WTC11 (cell line): ENCODE measurements around the gene GEMIN8. TPM values are rescaled to one million over a fixed set of nuclear protein-coding genes. Genes with fewer than 3 reads are reported as not detected.

Experiments used
- ATAC-seq: fragments of 200-7000 bp; cut with Tn5 transposase; 2 replicates; pipeline ENCODE4 v1.10.0; 2021; ENCODE audit warnings: mild to moderate bottlenecking, moderate library complexity
- Bru-seq: library from RNA; stranded (reverse); fragments of 400-500 nt; gene quantifications from one replicate; lab custom pipeline; 2021; lab: Mats Ljungman, UMichigan
- CTCF ChIA-PET: fragments of 300-600 bp; sonication (Branson Sonifier 250); formaldehyde crosslinking; loops from one replicate; lab custom pipeline; 2021; ENCODE audit warnings: antibody characterized with exemption; lab: Charles Lee
- POLR2A ChIA-PET: fragments of 350-600 bp; sonication (Branson Sonifier 250); formaldehyde crosslinking; loops from one replicate; lab custom pipeline; 2021; ENCODE audit warnings: antibody characterized with exemption; lab: Charles Lee
- DNase-seq: peaks from one replicate; pipeline ENCODE4 v3.0.0; 2021; ENCODE audit warnings: low spot score
- H3K27ac Mint-ChIP-seq: 2 replicates; pipeline ENCODE4 v1.8.0; 2021; ENCODE audit warnings: mixed read lengths
- H3K27me3 Mint-ChIP-seq: 2 replicates; pipeline ENCODE4 v1.8.0; 2021; ENCODE audit warnings: low read depth, mild to moderate bottlenecking, moderate library complexity, mixed read lengths
- H3K36me3 Mint-ChIP-seq: 2 replicates; pipeline ENCODE4 v1.8.0; 2021; ENCODE audit warnings: mixed read lengths
- H3K4me1 Mint-ChIP-seq: 2 replicates; pipeline ENCODE4 v1.8.0; 2022; ENCODE audit warnings: mixed read lengths
- H3K4me3 Mint-ChIP-seq: 2 replicates; pipeline ENCODE4 v1.8.0; 2021; ENCODE audit warnings: mild to moderate bottlenecking, moderate library complexity, mixed read lengths
- H3K9me3 Mint-ChIP-seq: 2 replicates; pipeline ENCODE4 v1.8.0; 2021; ENCODE audit warnings: mixed read lengths
- AR ChIP-seq: fragments of 250-450 bp; sonication (Bioruptor Pico); IDR thresholded peaks from 2 replicates; pipeline ENCODE4 v1.9.0; 2021; ENCODE audit warnings: mild to moderate bottlenecking
- ARID4B ChIP-seq: sonication (generic); formaldehyde crosslinking; IDR thresholded peaks from 2 replicates; pipeline ENCODE4 v1.8.0; 2023; ENCODE audit warnings: missing genetic modification reagents, mild to moderate bottlenecking, borderline replicate concordance
- CTCF ChIP-seq: fragments of 200-600 bp; IDR thresholded peaks from 2 replicates; pipeline ENCODE4 v1.8.0; 2022; ENCODE audit warnings: antibody characterized with exemption
- ERG ChIP-seq: fragments of 250-450 bp; sonication (Bioruptor Pico); IDR thresholded peaks from 2 replicates; pipeline ENCODE4 v1.8.0; 2021; ENCODE audit warnings: mild to moderate bottlenecking
- FOXK1 ChIP-seq: sonication (generic); formaldehyde crosslinking; IDR thresholded peaks from 2 replicates; pipeline ENCODE4 v1.8.0; 2022; ENCODE audit warnings: mild to moderate bottlenecking, moderate library complexity, missing genetic modification reagents
- GABPB1 ChIP-seq: sonication (generic); formaldehyde crosslinking; IDR thresholded peaks from 2 replicates; pipeline ENCODE4 v1.8.1; 2023; ENCODE audit warnings: mild to moderate bottlenecking, missing genetic modification reagents
- JAZF1 ChIP-seq: fragments of 250-450 bp; sonication (Bioruptor Pico); IDR thresholded peaks from 2 replicates; pipeline ENCODE4 v1.9.0; 2021; ENCODE audit warnings: moderate library complexity, mild to moderate bottlenecking, inconsistent platforms
- NFATC4 ChIP-seq: fragments of 250-450 bp; sonication (Bioruptor Pico); IDR thresholded peaks from 2 replicates; pipeline ENCODE4 v1.9.0; 2021; ENCODE audit warnings: mild to moderate bottlenecking
- NFE2L1 ChIP-seq: sonication (generic); formaldehyde crosslinking; IDR thresholded peaks from 2 replicates; pipeline ENCODE4 v1.8.1; 2023; ENCODE audit warnings: missing genetic modification reagents
- RELA ChIP-seq: sonication (generic); formaldehyde crosslinking; IDR thresholded peaks from 2 replicates; pipeline ENCODE4 v1.8.1; 2022; ENCODE audit warnings: missing genetic modification reagents, mild to moderate bottlenecking, borderline replicate concordance
- SP1 ChIP-seq: sonication (generic); formaldehyde crosslinking; conservative IDR thresholded peaks from 2 replicates; pipeline ENCODE4 v1.8.1; 2022; ENCODE audit warnings: missing genetic modification reagents
- TCF7 ChIP-seq: sonication (generic); formaldehyde crosslinking; IDR thresholded peaks from 2 replicates; pipeline ENCODE4 v1.8.0; 2022; ENCODE audit warnings: mild to moderate bottlenecking, low read depth, missing genetic modification reagents, moderate library complexity
- TP53 ChIP-seq: sonication (generic); formaldehyde crosslinking; IDR thresholded peaks from 2 replicates; pipeline ENCODE4 v1.8.1; 2023; ENCODE audit warnings: mild to moderate bottlenecking, missing genetic modification reagents
- ZNF138 ChIP-seq: sonication (generic); formaldehyde crosslinking; conservative IDR thresholded peaks from 2 replicates; pipeline ENCODE4 v1.8.1; 2022; ENCODE audit warnings: mild to moderate bottlenecking, moderate library complexity, missing genetic modification reagents
- ZNF263 ChIP-seq: sonication (generic); formaldehyde crosslinking; IDR thresholded peaks from 2 replicates; pipeline ENCODE4 v1.8.1; 2022; ENCODE audit warnings: low read depth, mild to moderate bottlenecking, moderate library complexity, missing genetic modification reagents
- ZNF416 ChIP-seq: fragments of 250-450 bp; sonication (Bioruptor Pico); IDR thresholded peaks from 2 replicates; pipeline ENCODE4 v1.9.0; 2021; ENCODE audit warnings: mild to moderate bottlenecking, inconsistent platforms
- long read RNA-seq, 3 experiments: library from RNA in 1 of 3; library from capped mRNA in 1 of 3; library from polyadenylated mRNA in 1 of 3; unstranded in 2 of 3; stranded (forward) in 1 of 3; transcript quantifications; one replicate each; pipeline ENCODE4 v2.0.0, GENCODE V29; 2021
- total RNA-seq: library from RNA; stranded (reverse); gene quantifications from 3 replicates; pipeline ENCODE4 v1.2.3, GENCODE V29; 2021
- TF ChIP-seq, protein P1 (sequence below): fragments of 250-450 bp; sonication (Bioruptor Pico); IDR thresholded peaks from 2 replicates; pipeline ENCODE4 v1.9.0; 2021; ENCODE audit warnings: mild to moderate bottlenecking
- TF ChIP-seq, protein P2 (sequence below): sonication (generic); formaldehyde crosslinking; IDR thresholded peaks from 2 replicates; pipeline ENCODE4 v1.8.1; 2023; ENCODE audit warnings: mild to moderate bottlenecking, missing genetic modification reagents, borderline replicate concordance

The GEMIN8 gene, protein sequence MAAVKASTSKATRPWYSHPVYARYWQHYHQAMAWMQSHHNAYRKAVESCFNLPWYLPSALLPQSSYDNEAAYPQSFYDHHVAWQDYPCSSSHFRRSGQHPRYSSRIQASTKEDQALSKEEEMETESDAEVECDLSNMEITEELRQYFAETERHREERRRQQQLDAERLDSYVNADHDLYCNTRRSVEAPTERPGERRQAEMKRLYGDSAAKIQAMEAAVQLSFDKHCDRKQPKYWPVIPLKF
- total RNA-seq: 20.6 to 22.0 TPM (median 21.1 TPM) in 3 replicates
- percentile 80 among the genes with signal in this experiment for Bru-seq, nascent RNA
- long read RNA-seq, experiment 1, transcript GEMIN8-203 (4 exons, 1,119 nt): major isoform, 14 of 38 reads
- long read RNA-seq, experiment 1, partial matches to known transcripts: 7 of 38 reads
- long read RNA-seq, experiment 1, other reads (novel, unspliced or antisense): 17 of 38 reads
- long read RNA-seq, experiment 2, transcript GEMIN8-203 (4 exons, 1,119 nt): major isoform, 6 of 27 reads
- long read RNA-seq, experiment 2, partial matches to known transcripts: 8 of 27 reads
- long read RNA-seq, experiment 2, other reads (novel, unspliced or antisense): 13 of 27 reads
- long read RNA-seq, experiment 3, transcript GEMIN8-203 (4 exons, 1,119 nt): major isoform, 15 of 53 reads
- long read RNA-seq, experiment 3, partial matches to known transcripts: 7 of 53 reads
- long read RNA-seq, experiment 3, other reads (novel, unspliced or antisense): 31 of 53 reads

- no peaks in the 10 kb centered on the region for H3K27me3 Mint-ChIP-seq
- H3K4me1 Mint-ChIP-seq: peaks cover 33% of the 10 kb centered on the region
- CTCF ChIA-PET: interaction anchor here (0.5 to 1.6 kb wide), 7 partner anchors 92 to 431 kb away, joined by 3 to 4 read pairs (median 3); partner anchors contain the start of genes OFD1 and TRAPPC2
- ATAC-seq (peak; percentile 83), DNase-seq (peak; percentile 74)
- peak within 1 kb of the TSS; percentile 91 for H3K4me3 Mint-ChIP-seq
- peak within 1 kb of the TSS; percentile 98 for H3K27ac Mint-ChIP-seq
- H3K9me3 Mint-ChIP-seq: no peaks in the 10 kb centered on the region
- H3K36me3 Mint-ChIP-seq: no peaks in the 10 kb centered on the region
- POLR2A ChIA-PET: interaction anchor here (0.6 to 2.3 kb wide), 5 partner anchors 91 to 1239 kb away, joined by 3 to 23 read pairs (median 3); partner anchors contain the start of genes OFD1, PRPS2 and TRAPPC2
- TF ChIP-seq NFATC4 (CRISPR knock-in tag): no peak
- peak; percentile 47; the same call in 1 of the 2 replicates for TF ChIP-seq SP1
- TF ChIP-seq ZNF263 (CRISPR knock-in tag): no peak
- TF ChIP-seq ZNF416: no peak
- no peak for TF ChIP-seq TCF7 (CRISPR knock-in tag)
- TF ChIP-seq NFE2L1 (CRISPR knock-in tag): no peak
- TF ChIP-seq JAZF1 (CRISPR knock-in tag): no peak
- TF ChIP-seq, protein P1, sequence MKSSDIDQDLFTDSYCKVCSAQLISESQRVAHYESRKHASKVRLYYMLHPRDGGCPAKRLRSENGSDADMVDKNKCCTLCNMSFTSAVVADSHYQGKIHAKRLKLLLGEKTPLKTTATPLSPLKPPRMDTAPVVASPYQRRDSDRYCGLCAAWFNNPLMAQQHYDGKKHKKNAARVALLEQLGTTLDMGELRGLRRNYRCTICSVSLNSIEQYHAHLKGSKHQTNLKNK (CRISPR knock-in tag): no peak
- TF ChIP-seq RELA (CRISPR knock-in tag): no peak
- TF ChIP-seq AR (CRISPR knock-in tag): no peak
- no peak for TF ChIP-seq ERG
- TF ChIP-seq GABPB1 (CRISPR knock-in tag): no peak
- TF ChIP-seq, protein P2, sequence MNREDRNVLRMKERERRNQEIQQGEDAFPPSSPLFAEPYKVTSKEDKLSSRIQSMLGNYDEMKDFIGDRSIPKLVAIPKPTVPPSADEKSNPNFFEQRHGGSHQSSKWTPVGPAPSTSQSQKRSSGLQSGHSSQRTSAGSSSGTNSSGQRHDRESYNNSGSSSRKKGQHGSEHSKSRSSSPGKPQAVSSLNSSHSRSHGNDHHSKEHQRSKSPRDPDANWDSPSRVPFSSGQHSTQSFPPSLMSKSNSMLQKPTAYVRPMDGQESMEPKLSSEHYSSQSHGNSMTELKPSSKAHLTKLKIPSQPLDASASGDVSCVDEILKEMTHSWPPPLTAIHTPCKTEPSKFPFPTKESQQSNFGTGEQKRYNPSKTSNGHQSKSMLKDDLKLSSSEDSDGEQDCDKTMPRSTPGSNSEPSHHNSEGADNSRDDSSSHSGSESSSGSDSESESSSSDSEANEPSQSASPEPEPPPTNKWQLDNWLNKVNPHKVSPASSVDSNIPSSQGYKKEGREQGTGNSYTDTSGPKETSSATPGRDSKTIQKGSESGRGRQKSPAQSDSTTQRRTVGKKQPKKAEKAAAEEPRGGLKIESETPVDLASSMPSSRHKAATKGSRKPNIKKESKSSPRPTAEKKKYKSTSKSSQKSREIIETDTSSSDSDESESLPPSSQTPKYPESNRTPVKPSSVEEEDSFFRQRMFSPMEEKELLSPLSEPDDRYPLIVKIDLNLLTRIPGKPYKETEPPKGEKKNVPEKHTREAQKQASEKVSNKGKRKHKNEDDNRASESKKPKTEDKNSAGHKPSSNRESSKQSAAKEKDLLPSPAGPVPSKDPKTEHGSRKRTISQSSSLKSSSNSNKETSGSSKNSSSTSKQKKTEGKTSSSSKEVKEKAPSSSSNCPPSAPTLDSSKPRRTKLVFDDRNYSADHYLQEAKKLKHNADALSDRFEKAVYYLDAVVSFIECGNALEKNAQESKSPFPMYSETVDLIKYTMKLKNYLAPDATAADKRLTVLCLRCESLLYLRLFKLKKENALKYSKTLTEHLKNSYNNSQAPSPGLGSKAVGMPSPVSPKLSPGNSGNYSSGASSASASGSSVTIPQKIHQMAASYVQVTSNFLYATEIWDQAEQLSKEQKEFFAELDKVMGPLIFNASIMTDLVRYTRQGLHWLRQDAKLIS (CRISPR knock-in tag): no peak
- TF ChIP-seq CTCF: no peak
- TF ChIP-seq ARID4B (CRISPR knock-in tag): peak; percentile 81; the same call in 1 of the 2 replicates
- no peak for TF ChIP-seq ZNF138
- TF ChIP-seq FOXK1 (CRISPR knock-in tag): peak; percentile 75
- TF ChIP-seq TP53 (CRISPR knock-in tag): no peak
Observed at GRCh38 chrX:14029425-14030173, at the start of gene GEMIN8. Gene GEMIN8, minus strand, starts transcription at chrX:14029892. Its CDS starts 8,414 bp downstream, at chrX:14021478.
